Pancreas (tissue), 10 donors: ENCODE measurements around the gene TENM3. TPM values are rescaled to one million over a fixed set of nuclear protein-coding genes. Genes with fewer than 3 reads are reported as not detected.
A peak's percentile ranks its signal among the peaks of the same experiment; 100 is the strongest.

Experiments used
- ATAC-seq, 4 donors: fragments of 200-7000 bp; cut with Tn5 transposase; one replicate each; pipeline versions ENCODE4 v1.8.0 to v1.9.1; 2020; ENCODE audit warnings: mild to moderate bottlenecking in 4 of 4, moderate library complexity in 4 of 4
- DNase-seq, 6 donors: peaks; one replicate each; pipeline ENCODE4 v3.0.0-alpha.2; 2020
- FAIRE-seq: peaks from 2 replicates; lab custom pipeline; 2012; peaks lifted over from hg19 to GRCh38; lab: Jason Lieb, UNC
- H3K27ac ChIP-seq, 4 donors: fragments of 200-600 bp; sonication (generic); 1 replicate in 3 of 4; 2 replicates in 1 of 4; pipeline versions ENCODE4 v1.5.0 to v1.8.0; 2020
- H3K27me3 ChIP-seq, 4 donors: fragments of 200-600 bp; one replicate each; pipeline ENCODE4 v1.8.0; 2021
- H3K36me3 ChIP-seq, 3 donors: fragments of 200-600 bp; sonication (generic) in 1 of 3; one replicate each; pipeline versions ENCODE4 v1.5.0 to v1.8.0; 2020 to 2021
- H3K4me1 ChIP-seq, 3 donors: fragments of 200-600 bp; one replicate each; pipeline ENCODE4 v1.8.0; 2021
- H3K4me3 ChIP-seq, 4 donors: fragments of 200-600 bp; sonication (generic) in 2 of 4; one replicate each; pipeline versions ENCODE4 v1.5.0 to v1.8.0; 2020 to 2021
- H3K9me3 ChIP-seq, 4 donors: fragments of 200-600 bp; one replicate each; pipeline ENCODE4 v1.8.0; 2021
- WGBS, 2 donors: extraction: QIAGEN DNeasy Blood & Tissue Kit; methylation state at CpG; one replicate each; pipeline ENCODE4 v1.1.7; 2013; 5-methylcytosine and 5-hydroxymethylcytosine counted together
- intact Hi-C, 3 donors: fragments of 100-400 bp; cut with DNase I; formaldehyde crosslinking; loops; one replicate each; pipeline versions ENCODE4 v1.11.1 to v1.14.2; 2022
- polyA plus RNA-seq, 2 donors: library from polyadenylated mRNA; stranded (reverse); fragments of 200-250 nt; gene quantifications; one replicate each; pipeline ENCODE4 v1.2.3, GENCODE V29; 2013
- total RNA-seq, 6 donors: library from RNA; stranded (reverse); fragmentation: NEBNext Ultra II Directional in 4 of 6; extraction: Animal tissue kit (Norgen Biotek cat#: 25700) in 4 of 6; gene quantifications; one replicate each; pipeline versions ENCODE4 v1.2.1 to v1.2.4, GENCODE V29; 2021 to 2023
- TF ChIP-seq, protein P1 (sequence below), 4 donors: fragments of 200-600 bp; sonication (generic) in 3 of 4; IDR thresholded peaks; one replicate each; pipeline versions ENCODE4 v1.5.0 to v1.8.0; 2021; ENCODE audit warnings: antibody characterized with exemption in 4 of 4
- donor health status: healthy with polysubstance abuse.
- donor health status: DM: no; HTN: no; CAD: no; lungs with moderate emphysema.
- donor health status: DM: no; HTN: no; CAD: no.
- donor health status: control.
- donor health status: control.
- donor health status: Bipolar disorder and iron deficiency.
- donor health status: DM: yes; HTN: yes; CAD: no.
- donor health status: DM: no; HTN: no; CAD: no.
- donor health status: DM: no; HTN: no; CAD: no.
- donor health status: DM: yes; HTN: yes; CAD: no.

The TENM3 gene
- total and polyA plus RNA-seq, 8 donors: 0.99 to 6.1 (median 4.4) TPM

DNA sequence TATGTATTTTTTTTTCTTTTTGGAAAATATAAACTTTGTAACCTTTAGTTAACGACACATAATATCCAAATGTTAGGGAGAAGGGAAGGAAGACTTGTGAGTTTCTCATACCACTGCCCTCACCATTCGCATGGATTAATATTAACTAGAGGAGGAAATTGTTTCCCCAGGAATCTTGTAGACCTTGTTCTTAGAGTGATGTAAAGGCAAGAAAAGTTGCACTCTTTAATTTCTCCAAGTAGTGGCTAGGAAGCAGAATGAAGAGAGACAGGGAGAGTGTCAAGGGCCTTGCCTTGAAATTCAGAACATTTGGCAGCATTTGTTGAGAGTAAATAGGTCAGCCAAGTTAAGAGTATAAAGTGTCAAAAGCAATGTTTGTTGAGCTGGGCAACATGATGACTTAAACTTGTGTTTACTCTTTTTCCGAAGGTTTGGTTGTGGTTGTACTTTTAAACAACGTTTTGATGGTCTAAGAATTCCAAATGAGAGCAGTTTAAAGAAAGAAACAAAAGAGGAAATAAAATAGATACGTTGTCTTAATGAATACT lies 105.7 kb downstream of the TENM3 start:
- TF ChIP-seq, protein P1, sequence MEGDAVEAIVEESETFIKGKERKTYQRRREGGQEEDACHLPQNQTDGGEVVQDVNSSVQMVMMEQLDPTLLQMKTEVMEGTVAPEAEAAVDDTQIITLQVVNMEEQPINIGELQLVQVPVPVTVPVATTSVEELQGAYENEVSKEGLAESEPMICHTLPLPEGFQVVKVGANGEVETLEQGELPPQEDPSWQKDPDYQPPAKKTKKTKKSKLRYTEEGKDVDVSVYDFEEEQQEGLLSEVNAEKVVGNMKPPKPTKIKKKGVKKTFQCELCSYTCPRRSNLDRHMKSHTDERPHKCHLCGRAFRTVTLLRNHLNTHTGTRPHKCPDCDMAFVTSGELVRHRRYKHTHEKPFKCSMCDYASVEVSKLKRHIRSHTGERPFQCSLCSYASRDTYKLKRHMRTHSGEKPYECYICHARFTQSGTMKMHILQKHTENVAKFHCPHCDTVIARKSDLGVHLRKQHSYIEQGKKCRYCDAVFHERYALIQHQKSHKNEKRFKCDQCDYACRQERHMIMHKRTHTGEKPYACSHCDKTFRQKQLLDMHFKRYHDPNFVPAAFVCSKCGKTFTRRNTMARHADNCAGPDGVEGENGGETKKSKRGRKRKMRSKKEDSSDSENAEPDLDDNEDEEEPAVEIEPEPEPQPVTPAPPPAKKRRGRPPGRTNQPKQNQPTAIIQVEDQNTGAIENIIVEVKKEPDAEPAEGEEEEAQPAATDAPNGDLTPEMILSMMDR (IDR thresholded peaks at IDR 0.05): no peak
- intact Hi-C loops: no loop called here
- no peak for FAIRE-seq
- Histone ChIP-seq H3K36me3 (no peaks in the 10 kb centered on the region), H3K4me1 (peaks cover 4 to 23% (median 20%) of the 10 kb centered on the region in 3 donors), H3K4me3 (no peak overlapping the region), H3K27ac (no peak overlapping the region), H3K9me3 (no peaks in the 10 kb centered on the region), H3K27me3 (no peaks in the 10 kb centered on the region)
- peak in 1 of 6 donors; percentile 12 for DNase-seq
- ATAC-seq: peak; percentile 63 to 80 (median 76)
- 23 to 27% methylated on average over 5 of the region's 5 CpGs for WGBS, 2 donors

DNA sequence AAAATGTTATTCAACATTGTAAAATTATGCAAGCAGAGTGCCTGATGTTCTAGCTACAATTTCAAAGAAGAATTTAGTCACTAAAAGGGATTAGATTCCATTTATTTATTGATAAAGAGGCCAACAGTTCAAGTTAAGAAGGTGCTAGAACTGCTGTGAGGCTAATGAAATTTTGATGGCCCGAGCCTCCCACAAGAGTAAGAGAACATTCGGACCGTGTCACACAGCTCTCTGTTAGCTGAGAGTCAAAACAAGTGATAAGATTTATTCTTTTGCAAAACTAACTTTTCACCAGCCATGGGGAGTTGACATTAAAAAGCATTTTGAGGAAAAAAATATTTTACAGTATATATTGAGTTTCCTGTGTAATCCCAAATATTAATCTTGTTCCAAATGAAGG lies 106.8 kb downstream of the TENM3 start:
- intact Hi-C loops: no loop called here
- Histone ChIP-seq H3K27me3 (no peaks in the 10 kb centered on the region), H3K4me1 (peaks cover 4 to 23% (median 20%) of the 10 kb centered on the region in 3 donors), H3K4me3 (no peak overlapping the region), H3K36me3 (no peaks in the 10 kb centered on the region), H3K9me3 (no peaks in the 10 kb centered on the region), H3K27ac (no peak overlapping the region)
- ATAC-seq (no peak), DNase-seq (no peak), FAIRE-seq (no peak)
- TF ChIP-seq, protein P1 (IDR thresholded peaks at IDR 0.05): no peak
- 83 to 88% methylated on average over 3 of the region's 3 CpGs for WGBS, 2 donors

DNA sequence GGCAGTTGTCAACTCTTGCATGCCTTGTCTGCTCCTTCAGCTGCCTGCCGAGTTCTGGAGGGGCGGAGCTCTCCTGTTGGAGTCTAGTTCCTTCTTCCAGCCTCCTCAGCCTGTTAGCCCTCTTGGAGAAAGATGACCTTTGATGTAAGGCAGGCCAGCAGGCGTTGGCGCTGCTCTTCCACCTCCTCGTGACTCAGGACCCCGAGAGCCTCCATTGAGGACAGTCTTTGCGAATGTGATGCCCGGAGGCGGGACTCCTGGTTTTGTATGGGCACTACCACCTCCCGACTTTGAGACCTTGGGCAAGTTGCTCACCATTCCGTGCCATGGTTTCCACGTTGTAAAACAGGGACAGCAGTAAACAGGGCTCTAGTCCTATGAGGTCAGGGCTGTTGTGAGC lies 108.3 kb downstream of the TENM3 start:
- Histone ChIP-seq H3K36me3 (no peaks in the 10 kb centered on the region), H3K4me1 (peaks cover 4 to 20% (median 19%) of the 10 kb centered on the region in 3 donors), H3K27ac (no peak overlapping the region), H3K4me3 (no peak overlapping the region), H3K9me3 (no peaks in the 10 kb centered on the region), H3K27me3 (no peaks in the 10 kb centered on the region)
- ATAC-seq (no peak), DNase-seq (no peak), FAIRE-seq (no peak)
- intact Hi-C loops: no loop called here
- WGBS, 2 donors: 85 to 92% methylated on average over 12 of the region's 12 CpGs
- TF ChIP-seq, protein P1 (IDR thresholded peaks at IDR 0.05): no peak

DNA sequence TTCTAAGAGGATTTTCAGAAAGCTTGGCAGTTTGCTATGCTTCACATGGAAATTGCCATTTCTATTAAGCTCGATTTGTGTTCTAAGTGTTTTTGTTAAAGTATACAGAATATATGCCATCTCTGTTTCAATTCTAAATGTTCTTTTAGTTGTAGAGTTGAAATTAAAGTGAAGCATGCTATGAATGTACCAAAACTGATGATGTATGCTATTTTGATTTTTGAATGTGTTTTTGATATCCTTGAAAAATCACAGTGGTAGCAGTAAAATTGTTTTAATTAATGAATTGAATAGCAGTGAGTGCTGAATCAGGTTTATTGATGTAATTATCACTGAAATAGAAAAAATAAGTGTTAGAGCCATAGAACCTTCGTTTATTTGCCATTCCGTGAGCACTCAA lies 110.9 kb downstream of the TENM3 start:
- Histone ChIP-seq H3K4me3 (no peak overlapping the region), H3K27ac (no peak overlapping the region), H3K27me3 (no peaks in the 10 kb centered on the region), H3K9me3 (no peaks in the 10 kb centered on the region), H3K36me3 (no peaks in the 10 kb centered on the region), H3K4me1 (peaks cover 3 to 5% (median 5%) of the 10 kb centered on the region in 3 donors)
- ATAC-seq (no peak), DNase-seq (no peak), FAIRE-seq (no peak)
- 67 to 75% methylated on average over 3 of the region's 3 CpGs for WGBS, 2 donors
- intact Hi-C loops: no loop called here
- TF ChIP-seq, protein P1 (IDR thresholded peaks at IDR 0.05): no peak

DNA sequence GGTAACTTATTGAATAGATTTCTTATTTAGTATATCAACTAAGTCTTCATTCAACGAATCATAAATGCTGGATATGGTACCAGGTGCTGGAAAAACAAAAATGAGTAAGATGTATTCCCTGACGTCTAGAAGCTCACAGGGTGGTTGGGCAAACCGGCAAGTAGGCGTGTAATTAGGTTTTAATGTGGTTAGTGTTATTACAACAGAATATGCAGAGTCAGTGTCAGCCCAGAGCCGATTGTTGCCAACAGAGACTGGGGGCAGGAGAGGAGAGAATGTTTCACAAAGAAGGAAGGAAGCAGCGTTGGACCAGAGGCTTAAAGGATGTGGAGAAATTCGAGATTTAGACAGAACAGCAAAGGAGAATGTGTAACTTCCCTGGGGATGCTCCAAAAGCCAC lies 111.7 kb downstream of the TENM3 start:
- DNase-seq (no peak), FAIRE-seq (no peak), ATAC-seq (no peak)
- Histone ChIP-seq H3K9me3 (no peaks in the 10 kb centered on the region), H3K4me1 (no peaks in the 10 kb centered on the region), H3K4me3 (no peak overlapping the region), H3K27ac (no peak overlapping the region), H3K36me3 (no peaks in the 10 kb centered on the region), H3K27me3 (no peaks in the 10 kb centered on the region)
- intact Hi-C loops: no loop called here
- TF ChIP-seq, protein P1 (IDR thresholded peaks at IDR 0.05): no peak
- WGBS, 2 donors: 38 to 48% methylated on average over 7 of the region's 7 CpGs
